GM10266 (cell line): Measurements from ENCODE around the gene PKN2.
"Not testable (repeated sequence)": the region's sequence is repeated elsewhere in the genome, so short reads cannot be mapped to it uniquely, and the experiment has no call there.

Source experiments
- DNase-seq: peaks from one replicate; pipeline ENCODE4 v3.0.0; 2012; ENCODE audit errors: extremely low spot score
- TF ChIP-seq, protein P1 (sequence below): IDR thresholded peaks from 2 replicates; pipeline ENCODE4 v1.5.1; 2012; ENCODE audit warnings: mild to moderate bottlenecking, low read depth; ENCODE audit not compliant: control insufficient read depth, insufficient read depth; ENCODE audit errors: missing control alignments

PKN2 gene

GRCh38 chr1:88873737-88874349, 189.8 kb downstream of the PKN2 start:
- TF ChIP-seq, protein P1, sequence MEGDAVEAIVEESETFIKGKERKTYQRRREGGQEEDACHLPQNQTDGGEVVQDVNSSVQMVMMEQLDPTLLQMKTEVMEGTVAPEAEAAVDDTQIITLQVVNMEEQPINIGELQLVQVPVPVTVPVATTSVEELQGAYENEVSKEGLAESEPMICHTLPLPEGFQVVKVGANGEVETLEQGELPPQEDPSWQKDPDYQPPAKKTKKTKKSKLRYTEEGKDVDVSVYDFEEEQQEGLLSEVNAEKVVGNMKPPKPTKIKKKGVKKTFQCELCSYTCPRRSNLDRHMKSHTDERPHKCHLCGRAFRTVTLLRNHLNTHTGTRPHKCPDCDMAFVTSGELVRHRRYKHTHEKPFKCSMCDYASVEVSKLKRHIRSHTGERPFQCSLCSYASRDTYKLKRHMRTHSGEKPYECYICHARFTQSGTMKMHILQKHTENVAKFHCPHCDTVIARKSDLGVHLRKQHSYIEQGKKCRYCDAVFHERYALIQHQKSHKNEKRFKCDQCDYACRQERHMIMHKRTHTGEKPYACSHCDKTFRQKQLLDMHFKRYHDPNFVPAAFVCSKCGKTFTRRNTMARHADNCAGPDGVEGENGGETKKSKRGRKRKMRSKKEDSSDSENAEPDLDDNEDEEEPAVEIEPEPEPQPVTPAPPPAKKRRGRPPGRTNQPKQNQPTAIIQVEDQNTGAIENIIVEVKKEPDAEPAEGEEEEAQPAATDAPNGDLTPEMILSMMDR, result no peak
- no peak for DNase-seq

- DNase-seq, result no peak
- TF ChIP-seq, protein P1, result no peak
Observed at GRCh38 chr1:88875595-88875994, 191.5 kb downstream of the PKN2 start.

DNA sequence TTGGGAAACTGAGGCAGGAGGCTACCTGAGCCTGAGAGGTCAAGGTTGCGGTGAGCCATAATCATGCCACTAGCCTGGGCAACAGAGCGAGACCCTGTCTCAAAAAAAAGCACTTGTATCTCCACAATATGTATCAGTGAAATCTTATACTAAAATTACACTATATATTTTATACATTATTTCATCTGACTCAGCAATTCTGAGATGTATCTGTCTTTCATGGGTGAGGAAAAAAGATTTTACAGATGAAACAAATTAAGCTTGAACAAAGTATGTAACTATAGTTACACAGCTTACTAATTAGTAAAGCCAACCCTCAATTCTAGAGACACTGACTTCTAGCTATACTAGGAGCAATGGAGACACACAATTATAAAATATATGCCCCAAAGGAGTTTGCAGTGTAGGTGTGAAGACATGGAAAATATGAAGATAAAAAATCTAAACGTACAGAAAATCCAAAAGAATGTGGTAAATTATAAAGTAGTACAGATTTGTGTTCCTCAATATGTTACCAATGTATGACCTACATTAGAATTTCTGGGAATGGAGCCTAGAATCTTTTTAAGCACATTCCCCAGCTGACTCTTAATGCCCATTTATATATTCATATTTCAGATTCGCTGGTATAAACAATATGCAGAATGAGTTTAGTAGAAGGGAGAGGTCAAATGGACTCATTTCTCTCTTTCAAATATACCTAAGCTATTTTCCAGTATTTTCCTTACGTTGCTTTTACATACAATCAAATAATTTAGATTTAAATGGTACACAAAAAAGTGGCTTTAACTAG, 192.7 kb downstream of the PKN2 start:
- no peak for DNase-seq
- TF ChIP-seq, protein P1, result no peak

- TF ChIP-seq, protein P1, result peak; percentile 35
- no peak for DNase-seq
Observed at GRCh38 chr1:88877382-88877825, 193.3 kb downstream of the PKN2 start.

- no peak for DNase-seq
- TF ChIP-seq, protein P1, result no peak
Observed at GRCh38 chr1:88877911-88878310, 193.8 kb downstream of the PKN2 start.

GRCh38 chr1:88878731-88879130, 194.7 kb downstream of the PKN2 start:
- TF ChIP-seq, protein P1, result no peak
- no peak for DNase-seq

DNA sequence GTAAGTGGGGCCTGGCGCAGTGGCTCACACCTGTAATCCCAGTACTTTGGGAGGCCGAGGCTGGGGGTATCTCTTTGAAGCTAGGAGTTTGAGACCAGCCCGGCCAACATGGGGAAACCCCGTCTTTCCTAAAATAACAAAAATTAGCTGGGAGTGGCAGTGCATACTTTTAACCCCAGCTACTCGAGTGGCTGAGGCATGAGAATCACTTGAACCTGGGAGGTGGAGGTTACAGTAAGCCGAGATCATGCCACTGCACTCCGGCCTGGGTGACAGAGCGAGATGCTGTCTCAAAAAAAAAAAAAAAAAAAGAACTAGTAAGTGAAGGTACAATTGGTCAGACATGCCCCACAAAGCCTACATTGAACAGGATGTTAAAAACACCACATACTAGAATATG, 196.6 kb downstream of the PKN2 start:
- DNase-seq, result not testable (repeated sequence)
